HG03571 (cell line): ENCODE measurements around the gene FOCAD.

ENCODE experiments used
- ATAC-seq: cut with Tn5 transposase; IDR thresholded peaks from one replicate; pipeline ENCODE4 v1.9.1; 2021; ENCODE audit not compliant: unreplicated experiment

FOCAD gene

DNA sequence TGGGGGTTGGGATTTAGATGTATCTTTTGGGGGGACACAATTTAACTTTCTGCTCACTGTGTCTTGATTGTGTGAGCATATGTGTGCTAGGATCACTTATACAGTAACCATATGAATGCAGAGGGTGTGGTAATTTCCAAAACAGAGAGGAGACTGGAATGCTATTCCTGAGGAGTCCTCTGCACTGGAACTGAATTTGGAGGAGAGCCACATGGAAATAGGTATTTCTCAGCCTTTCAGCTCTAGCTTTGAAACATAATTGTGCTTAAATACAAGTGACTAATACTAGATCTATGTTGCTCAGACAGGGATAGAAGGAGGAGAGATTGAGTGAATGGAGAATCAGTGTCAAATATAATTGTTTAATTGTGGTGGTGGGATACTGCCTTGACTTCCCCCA is 45.5 kb downstream of the FOCAD start:
- ATAC-seq, result no peak

- ATAC-seq, result no peak
These were observed 48.1 kb downstream of the FOCAD start for GRCh38 chr9:20732118-20732517.

DNA sequence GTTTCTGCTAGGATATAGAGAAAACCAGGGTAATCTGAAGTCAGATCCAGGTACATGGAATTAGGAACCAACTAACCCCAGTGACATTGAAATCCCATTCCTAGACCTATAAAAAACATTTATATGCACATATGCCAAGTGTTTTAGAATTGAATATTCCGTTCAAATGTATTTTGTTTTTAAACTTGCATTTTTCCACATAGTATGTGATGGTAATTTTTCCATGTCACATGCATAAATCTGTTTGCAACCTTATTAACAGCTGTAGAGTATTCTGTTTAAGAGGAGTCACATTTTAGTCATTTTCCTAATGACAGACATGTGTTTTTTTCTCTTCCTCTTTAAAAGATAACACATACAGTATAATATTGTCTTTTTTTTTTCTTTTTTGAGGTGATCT is 50.2 kb downstream of the FOCAD start:
- no peak for ATAC-seq

GRCh38 chr9:20740304-20740703 is 56.2 kb downstream of the FOCAD start:
- no peak for ATAC-seq

DNA sequence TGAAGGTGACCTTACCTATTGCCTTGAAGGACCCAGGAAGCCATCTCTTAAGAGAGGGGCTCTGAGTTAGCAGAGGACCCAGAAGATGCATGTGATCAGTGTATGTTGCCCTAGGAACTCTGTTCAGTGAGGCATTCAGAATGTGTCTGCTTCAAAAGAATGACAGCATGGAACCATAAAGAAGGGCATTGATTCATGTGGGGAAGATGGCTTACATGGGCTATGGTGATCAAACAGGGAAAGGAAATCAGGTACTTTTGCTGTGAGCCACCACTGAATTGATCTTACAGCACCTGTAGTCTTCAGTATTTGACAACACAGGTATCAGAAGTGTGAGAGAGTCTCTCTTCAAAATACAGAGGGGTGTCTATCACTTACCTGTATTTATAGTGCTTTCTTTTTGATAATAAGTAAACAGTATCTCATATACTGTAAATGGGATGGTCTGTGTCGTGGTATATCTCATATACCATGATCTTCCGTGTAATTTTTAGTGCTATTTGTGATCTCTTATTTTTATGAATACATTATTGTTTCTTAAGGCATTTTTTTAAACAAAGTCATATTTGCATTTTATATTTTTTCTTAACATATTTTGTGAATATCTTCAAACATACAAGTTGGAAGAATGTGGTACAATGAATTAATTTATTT is 57.0 kb downstream of the FOCAD start:
- ATAC-seq, result no peak

DNA sequence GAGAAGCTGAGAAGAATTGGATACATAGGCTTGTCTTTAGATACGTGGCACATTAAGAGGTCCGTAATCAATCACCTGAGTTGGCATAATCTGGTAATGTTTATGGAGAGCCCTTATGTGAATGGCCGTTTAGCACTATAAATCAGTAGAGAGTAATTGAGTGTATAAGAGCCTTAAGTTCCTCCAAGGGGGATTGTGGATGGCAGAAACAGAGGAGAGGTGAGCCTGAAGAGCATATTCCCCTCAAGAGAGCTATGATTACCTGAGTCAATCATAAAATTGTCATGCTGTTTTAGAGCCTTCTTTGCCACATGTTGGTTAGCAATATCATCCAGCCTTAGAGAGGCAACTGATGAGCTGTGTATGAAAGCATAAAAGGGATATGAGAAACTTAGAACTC is 58.8 kb downstream of the FOCAD start:
- ATAC-seq, result no peak

- no peak for ATAC-seq
These were observed 60.1 kb downstream of the FOCAD start for GRCh38 chr9:20744036-20744630.

DNA sequence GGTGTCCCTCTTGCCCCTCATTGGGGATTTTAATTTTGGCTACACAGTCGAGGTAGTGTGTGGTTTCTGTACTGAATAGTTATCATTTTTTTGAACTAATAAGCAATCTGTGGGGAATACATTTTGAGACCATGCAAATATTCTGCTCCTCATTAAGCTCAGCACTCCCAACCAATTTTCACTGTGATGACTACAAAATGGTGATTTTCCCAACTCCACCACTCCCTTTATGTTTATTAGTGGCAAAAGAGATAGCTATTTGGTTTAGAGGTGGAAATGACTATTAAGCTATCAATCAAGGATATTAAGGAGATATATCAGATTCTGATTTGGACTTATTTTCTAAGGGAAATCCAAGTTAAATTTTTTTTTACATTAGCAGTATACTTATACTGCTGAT is 62.9 kb downstream of the FOCAD start:
- no peak for ATAC-seq

- no peak for ATAC-seq
These were observed 65.6 kb downstream of the FOCAD start for GRCh38 chr9:20749496-20750198.

- ATAC-seq, result no peak
These were observed 69.7 kb downstream of the FOCAD start for GRCh38 chr9:20753761-20754160.

GRCh38 chr9:20754556-20754955 is 70.5 kb downstream of the FOCAD start:
- ATAC-seq, result no peak

- no peak for ATAC-seq
These were observed 76.3 kb downstream of the FOCAD start for GRCh38 chr9:20760246-20760891.

DNA sequence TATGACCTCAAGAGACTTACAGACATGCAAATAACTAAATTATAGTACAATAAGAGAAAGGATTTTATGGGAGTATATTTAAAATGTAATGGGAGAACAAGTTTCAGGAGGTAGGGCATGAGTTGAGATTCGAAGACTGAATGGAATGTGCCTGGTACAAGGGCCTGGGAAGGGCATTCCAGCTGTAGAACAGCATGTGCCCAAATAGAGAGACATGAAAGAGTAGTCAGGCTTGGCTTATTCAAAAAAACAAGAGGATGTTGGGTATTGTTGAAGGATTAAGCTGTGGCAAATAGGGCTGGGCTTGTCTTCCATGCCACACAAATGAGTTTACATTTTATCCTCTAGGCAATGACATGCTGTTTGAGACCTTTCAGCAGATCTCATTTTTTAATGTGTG is 86.9 kb downstream of the FOCAD start:
- no peak for ATAC-seq

DNA sequence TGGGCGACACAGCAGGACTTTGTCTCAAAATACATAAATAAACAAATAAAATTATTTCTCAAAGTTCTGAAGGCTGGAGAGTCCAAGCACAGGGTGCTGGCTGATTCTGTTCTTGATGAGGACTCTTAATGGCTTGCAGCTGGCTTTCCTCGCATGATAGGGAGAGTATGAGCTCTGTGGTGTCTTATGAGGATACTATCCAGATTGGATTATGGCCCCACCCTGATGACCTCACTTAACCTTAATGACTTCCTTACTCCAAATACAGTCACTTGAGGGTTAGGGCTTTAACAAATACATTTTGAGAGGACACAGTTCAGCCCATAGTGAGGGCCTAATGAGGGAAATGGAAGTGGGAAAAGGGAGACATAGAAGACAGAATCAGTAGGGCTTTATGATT is 87.7 kb downstream of the FOCAD start:
- no peak for ATAC-seq

- ATAC-seq, result no peak
These were observed 91.6 kb downstream of the FOCAD start for GRCh38 chr9:20775683-20776082.

GRCh38 chr9:20781092-20781491 is 97.0 kb downstream of the FOCAD start:
- ATAC-seq, result no peak

DNA sequence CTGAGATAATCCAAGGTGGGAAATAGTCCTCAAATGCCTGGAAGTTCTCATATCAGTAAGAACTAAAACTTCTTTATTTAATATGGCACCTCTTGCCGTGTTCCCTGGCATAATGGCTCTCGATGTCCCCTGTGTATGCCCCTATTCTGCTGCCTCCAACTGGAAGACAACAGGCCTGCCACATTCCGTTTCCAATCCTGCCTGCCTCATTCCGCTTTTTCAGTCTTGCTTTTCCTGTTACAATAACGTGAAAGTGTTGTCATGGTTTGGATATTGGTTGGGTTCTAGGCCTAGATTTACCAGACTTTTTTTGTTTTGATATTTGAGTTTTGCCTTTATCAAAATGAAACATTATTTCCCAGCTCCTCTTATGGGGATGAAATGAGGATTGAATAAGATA is 98.2 kb downstream of the FOCAD start:
- ATAC-seq, result no peak

GRCh38 chr9:20783057-20784038 is 99.3 kb downstream of the FOCAD start:
- no peak for ATAC-seq

- ATAC-seq, result no peak
These were observed 100.1 kb downstream of the FOCAD start for GRCh38 chr9:20784196-20784595.

DNA sequence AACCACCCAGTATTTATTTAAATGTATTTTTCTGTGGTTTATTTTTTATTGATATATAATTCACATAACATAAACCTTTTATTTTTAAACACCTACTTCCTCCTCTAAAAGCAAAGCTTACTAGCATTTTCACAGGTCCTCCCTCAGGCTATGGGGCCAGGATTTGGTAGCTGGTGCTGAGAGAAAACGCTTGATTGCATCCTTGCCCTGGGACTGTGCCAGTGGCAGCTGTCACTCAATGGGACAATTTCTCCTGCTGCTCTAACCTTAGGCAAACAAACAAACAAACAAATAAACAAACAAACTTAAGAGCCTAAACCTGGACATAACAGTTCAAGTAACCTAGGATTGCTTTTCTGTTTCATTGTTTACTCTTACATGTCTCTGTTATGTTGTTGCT is 102.7 kb downstream of the FOCAD start:
- no peak for ATAC-seq
